ENCODE measurements around the gene MMP24.

MMP24 gene

DNA sequence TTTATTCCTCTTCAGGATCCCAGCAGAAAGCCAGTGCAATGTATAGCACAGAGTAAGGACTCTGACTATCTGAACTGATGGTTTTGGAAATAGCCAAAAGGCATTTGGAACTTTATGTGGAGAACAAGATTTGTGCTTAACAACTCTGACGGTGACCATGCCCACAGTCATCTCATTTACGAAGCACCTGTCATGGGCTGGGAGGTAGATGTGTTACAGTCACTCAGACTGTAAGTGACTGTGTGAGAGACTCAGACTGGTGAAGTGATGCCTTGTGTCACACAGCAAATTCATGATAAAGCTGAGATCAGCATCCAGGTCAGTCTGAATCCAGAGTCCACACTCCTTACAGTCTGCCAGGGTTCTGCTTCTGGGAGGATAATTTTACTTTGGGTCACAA is 89.6 kb downstream of the MMP24 start:
- no peak overlapping the region for H3K4me3 ChIP-seq (ENCODE audit: low read depth, low read length)
- no peak for DNase-seq (ENCODE audit: low read depth, low spot score)
- CTCF ChIA-PET = interaction anchor here (8.6 to 22.5 kb wide), 2 partner anchors 11 to 126 kb away, joined by 148 to 662 read pairs; partner anchors contain the start of gene GDF5
- POLR2A ChIA-PET = interaction anchor here (5.3 kb wide), 1 partner anchor 11 kb away, joined by 62 read pairs; no protein-coding TSS in a partner anchor
- TF ChIP-seq, protein P1, sequence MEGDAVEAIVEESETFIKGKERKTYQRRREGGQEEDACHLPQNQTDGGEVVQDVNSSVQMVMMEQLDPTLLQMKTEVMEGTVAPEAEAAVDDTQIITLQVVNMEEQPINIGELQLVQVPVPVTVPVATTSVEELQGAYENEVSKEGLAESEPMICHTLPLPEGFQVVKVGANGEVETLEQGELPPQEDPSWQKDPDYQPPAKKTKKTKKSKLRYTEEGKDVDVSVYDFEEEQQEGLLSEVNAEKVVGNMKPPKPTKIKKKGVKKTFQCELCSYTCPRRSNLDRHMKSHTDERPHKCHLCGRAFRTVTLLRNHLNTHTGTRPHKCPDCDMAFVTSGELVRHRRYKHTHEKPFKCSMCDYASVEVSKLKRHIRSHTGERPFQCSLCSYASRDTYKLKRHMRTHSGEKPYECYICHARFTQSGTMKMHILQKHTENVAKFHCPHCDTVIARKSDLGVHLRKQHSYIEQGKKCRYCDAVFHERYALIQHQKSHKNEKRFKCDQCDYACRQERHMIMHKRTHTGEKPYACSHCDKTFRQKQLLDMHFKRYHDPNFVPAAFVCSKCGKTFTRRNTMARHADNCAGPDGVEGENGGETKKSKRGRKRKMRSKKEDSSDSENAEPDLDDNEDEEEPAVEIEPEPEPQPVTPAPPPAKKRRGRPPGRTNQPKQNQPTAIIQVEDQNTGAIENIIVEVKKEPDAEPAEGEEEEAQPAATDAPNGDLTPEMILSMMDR (IDR thresholded peaks at IDR 0.05; ENCODE audit: insufficient read depth, low read length, missing control alignments) = no peak

DNA sequence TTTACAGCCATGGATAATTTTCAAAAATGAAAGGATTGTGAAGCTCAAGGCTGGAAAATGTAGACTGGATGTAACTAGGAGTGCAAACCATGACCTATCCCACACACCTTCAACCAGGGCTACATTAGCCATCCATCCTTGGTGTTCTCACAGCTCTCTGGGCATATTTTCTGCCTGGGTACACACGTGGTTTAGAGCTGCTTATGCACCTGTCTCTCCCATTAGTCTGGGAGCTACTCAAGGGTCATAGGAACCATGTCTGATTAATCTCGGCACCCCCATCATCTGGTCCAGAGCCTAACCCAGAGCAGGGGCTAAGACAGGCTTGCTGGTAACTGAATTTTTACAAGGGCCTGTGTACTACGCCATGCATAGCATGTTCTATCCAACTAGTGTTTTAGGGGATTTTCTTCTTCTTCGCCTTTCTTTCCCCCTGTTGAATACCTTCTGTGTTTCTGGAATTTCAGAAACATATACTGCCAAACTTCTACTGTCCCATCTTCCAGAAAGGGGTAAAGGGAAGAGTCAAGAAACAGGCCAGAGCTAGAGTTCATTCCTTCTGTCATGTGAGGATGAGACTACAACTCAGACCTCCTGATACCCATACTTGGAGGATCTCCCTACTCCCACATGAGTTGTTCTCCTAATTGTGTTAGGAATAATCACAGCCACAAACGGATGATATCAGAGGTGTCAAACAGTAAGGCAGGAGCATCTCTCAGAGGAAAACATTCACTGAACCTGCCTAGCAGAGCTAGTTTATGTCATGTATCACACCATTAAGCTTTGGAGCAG is 91.1 kb downstream of the MMP24 start:
- TF ChIP-seq, protein P1 (IDR thresholded peaks at IDR 0.05; ENCODE audit: insufficient read depth, low read length, missing control alignments) = no peak
- ChIA-PET POLR2A (interaction anchor here (5.3 kb wide), 1 partner anchor 12 kb away, joined by 62 read pairs; no protein-coding TSS in a partner anchor), CTCF (interaction anchor here (0.9 to 8.6 kb wide), 11 partner anchors 11 to 222 kb away, joined by 3 to 148 read pairs (median 4); partner anchors contain the start of gene GDF5)
- no peak overlapping the region for H3K4me3 ChIP-seq (ENCODE audit: low read depth, low read length)
- DNase-seq (ENCODE audit: low read depth, low spot score) = peak; percentile 67

DNA sequence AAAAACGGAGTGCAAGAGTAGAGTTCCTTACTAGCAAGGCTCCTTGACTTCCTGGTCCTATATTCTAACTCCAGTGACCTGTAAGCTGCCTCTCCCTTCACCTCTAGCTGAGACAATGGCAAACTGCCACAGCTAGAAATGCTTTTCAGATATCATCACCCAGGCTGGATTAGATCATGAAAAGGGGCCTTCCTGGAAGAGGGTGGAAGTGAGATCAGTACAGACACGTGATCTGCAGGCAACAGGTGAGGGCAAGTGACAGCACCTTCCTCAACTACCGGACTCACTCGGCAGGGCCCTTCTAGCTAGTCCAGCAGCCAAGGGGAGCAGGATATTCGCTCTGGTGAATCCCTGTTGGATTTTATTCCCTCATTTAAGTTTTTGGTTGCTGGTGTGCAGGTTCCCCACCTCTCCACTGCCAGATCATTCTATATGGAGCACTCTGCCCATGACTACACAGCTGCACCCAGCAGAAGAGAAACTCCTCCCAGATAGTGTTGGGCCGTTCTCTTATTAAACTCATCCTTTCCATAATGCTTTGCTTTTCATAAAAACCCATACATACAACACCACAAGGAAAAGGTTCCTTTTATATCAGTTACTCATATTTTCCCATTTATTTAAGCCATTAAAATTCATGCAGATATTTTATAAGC is 92.1 kb downstream of the MMP24 start:
- ChIA-PET POLR2A (interaction anchor here (5.3 kb wide), 1 partner anchor 13 kb away, joined by 62 read pairs; no protein-coding TSS in a partner anchor), CTCF (interaction anchor here (0.9 to 8.6 kb wide), 7 partner anchors 10 to 223 kb away, joined by 3 to 148 read pairs (median 5); no protein-coding TSS in a partner anchor)
- DNase-seq (ENCODE audit: low read depth, low spot score) = no peak
- TF ChIP-seq, protein P1 (IDR thresholded peaks at IDR 0.05; ENCODE audit: insufficient read depth, low read length, missing control alignments) = no peak
- no peak overlapping the region for H3K4me3 ChIP-seq (ENCODE audit: low read depth, low read length)

DNA sequence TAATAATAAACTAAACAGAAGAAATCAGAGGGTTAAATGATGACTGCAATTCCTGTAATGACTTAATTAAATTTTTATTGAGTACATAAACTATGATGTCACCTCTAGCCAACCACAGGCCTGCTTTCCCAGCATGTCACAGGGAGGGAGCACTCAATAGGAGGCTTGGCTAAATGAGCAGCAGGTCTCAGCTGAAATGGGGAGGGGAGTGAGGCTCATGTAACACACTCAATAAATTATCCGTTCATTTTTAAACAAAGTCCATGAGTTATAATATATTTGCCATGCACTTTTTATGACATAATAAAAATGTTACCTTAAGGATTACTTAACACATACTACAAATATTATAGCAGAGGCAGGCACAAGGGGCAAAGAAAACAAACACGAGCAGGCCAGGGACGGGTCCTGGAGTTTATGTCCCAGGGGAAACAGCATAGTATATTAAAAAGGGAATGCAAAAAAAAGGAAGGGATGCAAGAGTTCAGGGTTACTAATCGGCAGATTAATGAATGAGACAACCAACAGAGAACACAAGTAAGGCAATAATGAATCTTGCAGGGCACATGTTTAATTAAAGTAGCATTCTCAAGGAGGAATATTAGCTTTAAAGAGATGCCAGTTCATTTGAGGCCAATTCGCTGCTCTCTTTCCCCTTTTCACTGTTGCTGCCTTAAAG is 92.8 kb downstream of the MMP24 start:
- ChIA-PET CTCF (interaction anchor here (1.3 to 8.6 kb wide), 4 partner anchors 10 to 128 kb away, joined by 3 to 148 read pairs (median 9); no protein-coding TSS in a partner anchor), POLR2A (interaction anchor here (0.6 to 5.3 kb wide), 2 partner anchors 14 to 25 kb away, joined by 3 to 62 read pairs; no protein-coding TSS in a partner anchor)
- TF ChIP-seq, protein P1 (IDR thresholded peaks at IDR 0.05; ENCODE audit: insufficient read depth, low read length, missing control alignments) = no peak
- DNase-seq (ENCODE audit: low read depth, low spot score) = no peak
- no peak overlapping the region for H3K4me3 ChIP-seq (ENCODE audit: low read depth, low read length)

DNA sequence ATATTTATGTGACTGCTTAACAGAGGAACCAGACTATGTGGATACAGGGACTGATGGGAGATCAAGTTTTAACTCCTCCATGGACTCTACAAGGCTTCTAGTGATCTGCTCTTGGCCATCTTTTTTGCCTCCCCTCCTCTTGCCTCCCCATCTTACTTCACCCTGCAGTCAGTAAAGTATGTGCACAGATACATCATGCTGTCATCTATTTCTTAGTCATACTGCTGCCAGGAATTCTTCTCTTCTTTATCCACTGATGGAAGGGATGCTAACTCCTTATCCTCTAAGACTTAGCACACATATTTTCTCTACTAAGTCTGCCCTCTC is 93.3 kb downstream of the MMP24 start:
- DNase-seq (ENCODE audit: low read depth, low spot score) = no peak
- no peak overlapping the region for H3K4me3 ChIP-seq (ENCODE audit: low read depth, low read length)
- TF ChIP-seq, protein P1 (IDR thresholded peaks at IDR 0.05; ENCODE audit: insufficient read depth, low read length, missing control alignments) = no peak
- ChIA-PET POLR2A (interaction anchor here (0.6 to 5.3 kb wide), 6 partner anchors 8 to 123 kb away, joined by 3 to 62 read pairs (median 3); no protein-coding TSS in a partner anchor), CTCF (interaction anchor here (1.0 to 8.6 kb wide), 3 partner anchors 10 to 26 kb away, joined by 3 to 148 read pairs (median 12); no protein-coding TSS in a partner anchor)

Measured in AG04449 (cell line).